GM12878 (cell line): ENCODE measurements around the gene DCAF4. TPM values are rescaled to one million over a fixed set of nuclear protein-coding genes. Genes with fewer than 3 reads are reported as not detected.

ENCODE experiments used
- ATAC-seq: fragments of 200-7000 bp; cut with Tn5 transposase; 3 replicates; pipeline ENCODE4 v1.9.1; 2020; ENCODE audit warnings: mild to moderate bottlenecking, moderate library complexity
- BruUV-seq: library from RNA; stranded (reverse); fragments of 400-500 nt; replicated peaks from 2 replicates; lab custom pipeline; 2021; lab: Mats Ljungman, UMichigan
- CTCF ChIA-PET: fragments of 300-600 bp; sonication (Branson Sonifier 250); formaldehyde crosslinking; extraction: SDS; loops from one replicate; lab custom pipeline; 2021; ENCODE audit warnings: inconsistent platforms; lab: Yijun Ruan, JAX
- POLR2A ChIA-PET: fragments of 350-600 bp; formaldehyde crosslinking; extraction: SDS; loops from one replicate; lab custom pipeline; 2021; ENCODE audit warnings: inconsistent platforms; lab: Charles Lee
- RAD21 ChIA-PET: fragments of 300-600 bp; sonication (Branson Sonifier 250); formaldehyde crosslinking; loops from one replicate; lab custom pipeline; 2023; ENCODE audit warnings: antibody characterized with exemption; ENCODE audit not compliant: unreplicated experiment; lab: Charles Lee
- SMC1A ChIA-PET: fragments of 300-600 bp; sonication (Branson Sonifier 250); formaldehyde crosslinking; loops from one replicate; lab custom pipeline; 2023; ENCODE audit not compliant: unreplicated experiment, uncharacterized antibody; lab: Charles Lee
- DNase-seq: peaks from one replicate; pipeline ENCODE4 v3.0.0-alpha.2; 2011; ENCODE audit warnings: low read depth, low spot score
- FAIRE-seq: peaks from 3 replicates; lab custom pipeline; 2011; peaks lifted over from hg19 to GRCh38; lab: Jason Lieb, UNC
- H2AFZ ChIP-seq: 2 replicates; pipeline ENCODE4 v1.6.0; 2011; ENCODE audit warnings: low read depth, low read length, control low read depth; ENCODE audit not compliant: control insufficient read depth
- H3K27ac ChIP-seq: 2 replicates; pipeline ENCODE4 v1.5.1; 2011; ENCODE audit warnings: control low read depth; ENCODE audit not compliant: control insufficient read depth, insufficient read depth
- H3K27me3 ChIP-seq, 2 experiments: replicated peaks in 1 of 2; 2 replicates each; pipeline versions ENCODE4 v1.6.0 to v1.6.1; 2011; ENCODE audit warnings: low read length in 1 of 2; ENCODE audit not compliant: control insufficient read depth in 2 of 2, insufficient read depth in 2 of 2
- H3K36me3 ChIP-seq, 2 experiments: 2 replicates each; pipeline ENCODE4 v1.5.1; 2011; ENCODE audit warnings: low read length in 1 of 2; ENCODE audit not compliant: control insufficient read depth in 2 of 2, insufficient read depth in 2 of 2
- H3K4me1 ChIP-seq: 2 replicates; pipeline ENCODE4 v1.6.1; 2011; ENCODE audit warnings: mild to moderate bottlenecking, low read length, moderate library complexity, mixed read lengths; ENCODE audit not compliant: control insufficient read depth, insufficient read depth
- H3K4me2 ChIP-seq: 2 replicates; pipeline ENCODE4 v1.6.0; 2011; ENCODE audit warnings: control low read depth; ENCODE audit not compliant: control insufficient read depth, insufficient read depth
- H3K4me3 ChIP-seq: fragments of 200-600 bp; sonication (generic); 2 replicates; pipeline ENCODE4 v1.5.1; 2016
- H3K79me2 ChIP-seq: 2 replicates; pipeline ENCODE4 v1.6.0; 2011; ENCODE audit warnings: low read length; ENCODE audit not compliant: control insufficient read depth, insufficient read depth
- H3K9ac ChIP-seq: 2 replicates; pipeline ENCODE4 v1.8.0; 2011; ENCODE audit warnings: low read length, control low read depth, mixed read lengths; ENCODE audit not compliant: control insufficient read depth, insufficient read depth
- H3K9me3 ChIP-seq: replicated peaks from 3 replicates; pipeline ENCODE4 v1.5.1; 2011; ENCODE audit warnings: mild to moderate bottlenecking, low read length; ENCODE audit not compliant: control insufficient read depth, insufficient read depth
- H4K20me1 ChIP-seq: 2 replicates; pipeline ENCODE4 v1.6.0; 2011; ENCODE audit not compliant: control insufficient read depth, insufficient read depth
- HDAC2 ChIP-seq: fragments of 200-600 bp; sonication (generic); IDR thresholded peaks from 2 replicates; pipeline ENCODE4 v1.6.1; 2017
- IKZF1 ChIP-seq: fragments of 450-650 bp; conservative IDR thresholded peaks from 2 replicates; pipeline ENCODE4 v1.6.1; 2017; ENCODE audit warnings: antibody characterized with exemption, mild to moderate bottlenecking
- KLF5 ChIP-seq: fragments of 450-650 bp; IDR thresholded peaks from 2 replicates; pipeline ENCODE4 v1.6.1; 2014; ENCODE audit warnings: mild to moderate bottlenecking; ENCODE audit not compliant: partially characterized antibody
- MEF2B ChIP-seq: fragments of 450-650 bp; IDR thresholded peaks from 2 replicates; pipeline ENCODE4 v1.6.1; 2018; ENCODE audit warnings: mild to moderate bottlenecking, moderate library complexity; ENCODE audit not compliant: partially characterized antibody, poor library complexity, severe bottlenecking
- SIX5 ChIP-seq: IDR thresholded peaks from 2 replicates; pipeline ENCODE4 v1.6.1; 2011; ENCODE audit warnings: mild to moderate bottlenecking, low read depth, low read length, moderate library complexity; ENCODE audit not compliant: severe bottlenecking
- ZBED1 ChIP-seq: IDR thresholded peaks from 2 replicates; pipeline ENCODE4 v1.6.1; 2016; ENCODE audit warnings: borderline replicate concordance
- ZNF207 ChIP-seq: fragments of 450-650 bp; IDR thresholded peaks from 2 replicates; pipeline ENCODE4 v1.6.1; 2014; ENCODE audit warnings: antibody characterized with exemption, mild to moderate bottlenecking, borderline replicate concordance
- WGBS: methylation state at CpG from one replicate; pipeline ENCODE4 v1.1.6; 2016; ENCODE audit warnings: low lambda C conversion rate; ENCODE audit not compliant: insufficient replicate concordance, insufficient coverage; ENCODE audit errors: missing lambda C conversion rate; 5-methylcytosine and 5-hydroxymethylcytosine counted together
- in situ Hi-C: fragments of 300-500 bp; cut with MboI; formaldehyde crosslinking; loops from 9 replicates; pipeline ENCODE4 v1.14.3; 2018; ENCODE audit warnings: mixed read lengths
- intact Hi-C: fragments of 100-400 bp; cut with micrococcal nuclease; formaldehyde crosslinking; loops from one replicate; pipeline ENCODE4 v1.14.2; 2022; ENCODE audit not compliant: unreplicated experiment
- polyA plus RNA-seq, 11 experiments: library from polyadenylated mRNA; depleted of rRNA in 4 of 11; unstranded in 6 of 11; stranded (reverse) in 5 of 11; fragments of >200 nt; fragmentation: Nextera tagmentation in 4 of 11; fragmentation: Illumina TruSeq in 1 of 11; extraction: Ambion mirVana in 4 of 11; extraction: Trizol in 1 of 11; gene quantifications; 1 replicate in 1 of 11; 2 replicates in 10 of 11; pipeline versions ENCODE4 v1.2.1 to v1.2.3, GENCODE V29; 2011 to 2016; ENCODE audit warnings: inconsistent platforms in 2 of 11, missing spikeins in 2 of 11, low read depth in 1 of 11
- total RNA-seq, 4 experiments: library from RNA; depleted of rRNA in 3 of 4; stranded (reverse); fragments of >200 nt in 3 of 4; fragmentation: Illumina TruSeq in 1 of 4; extraction: Trizol in 1 of 4; gene quantifications; 2 replicates each; pipeline versions ENCODE4 v1.2.1 to v1.2.3, GENCODE V29; 2013 to 2021
- TF ChIP-seq, protein P1 (sequence below): IDR thresholded peaks from 2 replicates; pipeline ENCODE4 v1.6.1; 2011; ENCODE audit warnings: borderline replicate concordance, low read depth, mild to moderate bottlenecking, moderate library complexity, low read length; ENCODE audit not compliant: insufficient read depth, poor library complexity, severe bottlenecking
- TF ChIP-seq, protein P2 (sequence below): IDR thresholded peaks from 2 replicates; pipeline ENCODE4 v1.6.1; 2012; ENCODE audit warnings: mild to moderate bottlenecking, low read depth, low read length
- TF ChIP-seq, protein P3 (sequence below): fragments of 450-650 bp; formaldehyde crosslinking; IDR thresholded peaks from 2 replicates; pipeline ENCODE4 v1.4.0; 2022; ENCODE audit warnings: mild to moderate bottlenecking, moderate library complexity

DCAF4 gene
- total and polyA plus RNA-seq, 10 of the 15 experiments (the other 5 are each of a cell fraction or from before 2014, with no cell fraction given), result 2.6 to 51.1 (median 21.0) TPM

DNA sequence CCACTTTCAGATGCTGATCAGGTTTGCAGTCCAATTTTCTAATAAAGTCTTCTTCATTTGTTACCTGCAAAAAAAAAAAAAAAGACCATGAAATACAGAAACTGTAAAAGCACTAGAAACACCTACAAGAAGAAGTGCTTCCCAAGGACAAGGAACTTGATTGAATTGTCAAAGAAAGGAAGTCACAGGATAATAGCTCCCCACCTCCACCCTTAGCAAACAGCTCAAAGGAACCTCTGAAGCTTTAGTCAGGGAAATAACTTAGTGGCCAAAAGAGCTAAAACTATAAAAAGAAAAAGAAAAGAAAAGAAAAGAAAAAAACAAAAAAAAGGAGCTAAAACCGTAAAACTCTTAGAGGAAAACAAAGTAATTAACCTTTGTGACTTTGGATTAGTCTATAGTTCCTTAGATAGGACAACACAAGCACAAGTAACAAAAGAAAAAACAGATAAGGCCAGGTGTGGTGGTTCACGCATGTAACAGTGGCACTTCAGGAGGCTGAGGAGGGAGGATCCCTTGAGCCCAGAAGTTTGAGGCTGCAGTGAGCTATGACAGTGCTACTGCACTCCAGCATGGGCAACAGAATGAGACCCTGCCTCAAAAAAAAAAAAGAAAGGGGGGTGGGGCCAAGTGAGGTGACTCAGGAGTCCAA, 72.1 kb downstream of the DCAF4 start:
- H3K36me3 ChIP-seq, result peaks cover 3 to 8% of the 10 kb centered on the region in 2 experiments; a peak in 3 of 4 replicates
- no peaks in the 10 kb centered on the region for H4K20me1 ChIP-seq
- intact Hi-C loops (no loop called here), in situ Hi-C loops (no loop called here)
- no peak for ATAC-seq
- ChIA-PET POLR2A (interaction anchor here (0.6 kb wide), 1 partner anchor 97 kb away, joined by 6 read pairs; no protein-coding TSS in a partner anchor), RAD21 (no interaction called here), CTCF (interaction anchor here (0.8 to 1.7 kb wide), 2 partner anchors 24 to 50 kb away, joined by 3 to 7 read pairs; no protein-coding TSS in a partner anchor), SMC1A (no interaction called here)
- H3K4me2 ChIP-seq, result no peak overlapping the region
- 96% methylated on average over 2 of the region's 2 CpGs for WGBS
- H3K27me3 ChIP-seq, result no peaks in the 10 kb centered on the region
- H3K79me2 ChIP-seq, result no peaks in the 10 kb centered on the region
- H3K27ac ChIP-seq, result no peak overlapping the region
- no TSS peak for BruUV-seq
- no peaks in the 10 kb centered on the region for H3K4me1 ChIP-seq
- no peak overlapping the region for H3K9ac ChIP-seq
- no peak for FAIRE-seq
- no peak for DNase-seq
- H3K9me3 ChIP-seq, result no peaks in the 10 kb centered on the region
- H3K4me3 ChIP-seq, result no peak overlapping the region
- no peak overlapping the region for H2AFZ ChIP-seq
- TF ChIP-seq IKZF1, result no peak
- TF ChIP-seq HDAC2, result no peak
- TF ChIP-seq, protein P1, sequence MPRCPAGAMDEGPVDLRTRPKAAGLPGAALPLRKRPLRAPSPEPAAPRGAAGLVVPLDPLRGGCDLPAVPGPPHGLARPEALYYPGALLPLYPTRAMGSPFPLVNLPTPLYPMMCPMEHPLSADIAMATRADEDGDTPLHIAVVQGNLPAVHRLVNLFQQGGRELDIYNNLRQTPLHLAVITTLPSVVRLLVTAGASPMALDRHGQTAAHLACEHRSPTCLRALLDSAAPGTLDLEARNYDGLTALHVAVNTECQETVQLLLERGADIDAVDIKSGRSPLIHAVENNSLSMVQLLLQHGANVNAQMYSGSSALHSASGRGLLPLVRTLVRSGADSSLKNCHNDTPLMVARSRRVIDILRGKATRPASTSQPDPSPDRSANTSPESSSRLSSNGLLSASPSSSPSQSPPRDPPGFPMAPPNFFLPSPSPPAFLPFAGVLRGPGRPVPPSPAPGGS, result no peak
- TF ChIP-seq, protein P2, sequence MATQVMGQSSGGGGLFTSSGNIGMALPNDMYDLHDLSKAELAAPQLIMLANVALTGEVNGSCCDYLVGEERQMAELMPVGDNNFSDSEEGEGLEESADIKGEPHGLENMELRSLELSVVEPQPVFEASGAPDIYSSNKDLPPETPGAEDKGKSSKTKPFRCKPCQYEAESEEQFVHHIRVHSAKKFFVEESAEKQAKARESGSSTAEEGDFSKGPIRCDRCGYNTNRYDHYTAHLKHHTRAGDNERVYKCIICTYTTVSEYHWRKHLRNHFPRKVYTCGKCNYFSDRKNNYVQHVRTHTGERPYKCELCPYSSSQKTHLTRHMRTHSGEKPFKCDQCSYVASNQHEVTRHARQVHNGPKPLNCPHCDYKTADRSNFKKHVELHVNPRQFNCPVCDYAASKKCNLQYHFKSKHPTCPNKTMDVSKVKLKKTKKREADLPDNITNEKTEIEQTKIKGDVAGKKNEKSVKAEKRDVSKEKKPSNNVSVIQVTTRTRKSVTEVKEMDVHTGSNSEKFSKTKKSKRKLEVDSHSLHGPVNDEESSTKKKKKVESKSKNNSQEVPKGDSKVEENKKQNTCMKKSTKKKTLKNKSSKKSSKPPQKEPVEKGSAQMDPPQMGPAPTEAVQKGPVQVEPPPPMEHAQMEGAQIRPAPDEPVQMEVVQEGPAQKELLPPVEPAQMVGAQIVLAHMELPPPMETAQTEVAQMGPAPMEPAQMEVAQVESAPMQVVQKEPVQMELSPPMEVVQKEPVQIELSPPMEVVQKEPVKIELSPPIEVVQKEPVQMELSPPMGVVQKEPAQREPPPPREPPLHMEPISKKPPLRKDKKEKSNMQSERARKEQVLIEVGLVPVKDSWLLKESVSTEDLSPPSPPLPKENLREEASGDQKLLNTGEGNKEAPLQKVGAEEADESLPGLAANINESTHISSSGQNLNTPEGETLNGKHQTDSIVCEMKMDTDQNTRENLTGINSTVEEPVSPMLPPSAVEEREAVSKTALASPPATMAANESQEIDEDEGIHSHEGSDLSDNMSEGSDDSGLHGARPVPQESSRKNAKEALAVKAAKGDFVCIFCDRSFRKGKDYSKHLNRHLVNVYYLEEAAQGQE, result no peak
- TF ChIP-seq, protein P3, sequence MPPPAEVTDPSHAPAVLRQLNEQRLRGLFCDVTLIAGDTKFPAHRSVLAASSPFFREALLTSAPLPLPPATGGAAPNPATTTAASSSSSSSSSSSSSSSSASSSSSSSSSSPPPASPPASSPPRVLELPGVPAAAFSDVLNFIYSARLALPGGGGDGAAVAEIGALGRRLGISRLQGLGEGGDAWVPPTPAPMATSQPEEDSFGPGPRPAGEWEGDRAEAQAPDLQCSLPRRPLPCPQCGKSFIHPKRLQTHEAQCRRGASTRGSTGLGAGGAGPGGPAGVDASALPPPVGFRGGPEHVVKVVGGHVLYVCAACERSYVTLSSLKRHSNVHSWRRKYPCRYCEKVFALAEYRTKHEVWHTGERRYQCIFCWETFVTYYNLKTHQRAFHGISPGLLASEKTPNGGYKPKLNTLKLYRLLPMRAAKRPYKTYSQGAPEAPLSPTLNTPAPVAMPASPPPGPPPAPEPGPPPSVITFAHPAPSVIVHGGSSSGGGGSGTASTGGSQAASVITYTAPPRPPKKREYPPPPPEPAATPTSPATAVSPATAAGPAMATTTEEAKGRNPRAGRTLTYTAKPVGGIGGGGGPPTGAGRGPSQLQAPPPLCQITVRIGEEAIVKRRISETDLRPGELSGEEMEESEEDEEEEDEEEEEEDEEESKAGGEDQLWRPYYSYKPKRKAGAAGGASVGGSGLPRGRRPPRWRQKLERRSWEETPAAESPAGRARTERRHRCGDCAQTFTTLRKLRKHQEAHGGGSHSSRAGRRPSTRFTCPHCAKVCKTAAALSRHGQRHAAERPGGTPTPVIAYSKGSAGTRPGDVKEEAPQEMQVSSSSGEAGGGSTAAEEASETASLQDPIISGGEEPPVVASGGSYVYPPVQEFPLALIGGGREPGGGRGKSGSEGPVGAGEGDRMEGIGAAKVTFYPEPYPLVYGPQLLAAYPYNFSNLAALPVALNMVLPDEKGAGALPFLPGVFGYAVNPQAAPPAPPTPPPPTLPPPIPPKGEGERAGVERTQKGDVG (CRISPR knock-in tag), result no peak
- TF ChIP-seq MEF2B, result no peak
- no peak for TF ChIP-seq KLF5
- TF ChIP-seq ZBED1, result no peak
- no peak for TF ChIP-seq SIX5
- no peak for TF ChIP-seq ZNF207
